Measurements from ENCODE around the gene SLAIN1.

Gene SLAIN1

GRCh38 chr13:77806518-77806917 is 109.0 kb downstream of the SLAIN1 start:
- Histone ChIP-seq H4K8ac (ENCODE audit: low read length) (no peak overlapping the region), H3K27ac (ENCODE audit: low read length, poor library complexity, severe bottlenecking) (no peak overlapping the region), H3K36me3 (ENCODE audit: control insufficient read depth in 1 of 2, insufficient read depth in 2 of 2, low read depth in 1 of 2, low read length in 2 of 2) (no peaks in the 10 kb centered on the region), H3K4ac (ENCODE audit: low read depth in 1 of 2, low read length in 2 of 2) (no peak overlapping the region), H3K4me3 (ENCODE audit: insufficient read depth in 1 of 2, low read depth in 1 of 2, low read length in 2 of 2) (no peak overlapping the region), H2AFZ (ENCODE audit: low read depth, low read length) (no peak overlapping the region), H3K27me3 (ENCODE audit: control insufficient read depth in 1 of 2, insufficient read depth in 1 of 2, low read length in 2 of 2) (no peaks in the 10 kb centered on the region), H2BK120ac (ENCODE audit: low read depth, low read length) (no peak overlapping the region), H2AK5ac (ENCODE audit: low read length, severe bottlenecking) (no peak overlapping the region), H3K4me1 (ENCODE audit: control insufficient read depth, insufficient read depth, low read depth, low read length) (no peaks in the 10 kb centered on the region), H3K4me2 (ENCODE audit: low read length, poor library complexity, severe bottlenecking) (no peak overlapping the region), H3K14ac (ENCODE audit: low read length in 2 of 2) (no peak overlapping the region), H2BK5ac (ENCODE audit: low read depth, low read length, poor library complexity, severe bottlenecking) (no peak overlapping the region), H3K9ac (ENCODE audit: low read length) (no peak overlapping the region), H4K91ac (ENCODE audit: low read length) (no peak overlapping the region), H3K23ac (ENCODE audit: low read length in 2 of 2) (no peak overlapping the region), H3K18ac (ENCODE audit: low read depth in 1 of 2, low read length in 2 of 2) (no peak overlapping the region), H3K9me3 (ENCODE audit: control insufficient read depth, low read length) (no peaks in the 10 kb centered on the region), H2BK12ac (ENCODE audit: low read length in 2 of 2) (no peak overlapping the region), H2BK15ac (ENCODE audit: low read depth, poor library complexity, severe bottlenecking) (no peak overlapping the region), H3K79me1 (replicated peaks; ENCODE audit: low read length, poor library complexity, severe bottlenecking) (no peaks in the 10 kb centered on the region)
- WGBS, result 83% methylated on average over 1 of the region's 1 CpG
- peak; percentile 12 for DNase-seq

DNA sequence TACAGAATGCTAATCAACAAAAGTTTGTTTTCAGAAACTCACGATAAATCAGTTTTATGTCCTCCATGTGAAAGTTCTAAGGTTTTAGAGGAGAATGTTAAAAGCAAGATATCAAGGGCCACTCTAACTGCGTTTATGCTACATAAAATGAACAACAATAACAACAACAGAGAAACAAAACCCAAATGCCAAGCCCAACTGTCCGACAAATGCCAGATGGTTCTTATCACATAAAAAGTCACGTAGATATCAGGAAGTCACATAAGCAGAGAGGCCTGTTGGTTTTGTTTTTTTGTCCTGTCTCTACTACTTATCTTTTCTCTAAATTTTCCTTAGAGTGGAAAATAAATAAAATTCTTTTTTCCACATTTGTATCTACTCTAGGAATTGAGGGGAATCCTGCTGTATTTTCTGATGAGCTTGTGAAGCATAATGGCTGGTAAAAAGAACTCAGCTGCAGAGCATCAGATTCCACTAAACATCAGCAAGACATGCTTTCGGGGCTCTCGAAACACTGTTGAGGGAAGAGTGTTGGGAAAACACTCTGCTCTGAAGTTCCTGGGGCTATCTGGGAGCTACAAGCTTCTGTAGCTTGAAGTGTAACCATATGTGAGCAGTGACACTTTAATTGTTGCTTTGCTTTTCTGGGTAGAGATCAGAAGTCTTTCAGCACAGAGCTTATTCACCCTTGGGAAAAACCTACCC is 110.1 kb downstream of the SLAIN1 start:
- Histone ChIP-seq H3K27me3 (ENCODE audit: control insufficient read depth in 1 of 2, insufficient read depth in 1 of 2, low read length in 2 of 2) (no peaks in the 10 kb centered on the region), H3K9me3 (ENCODE audit: control insufficient read depth, low read length) (no peaks in the 10 kb centered on the region), H2AFZ (ENCODE audit: low read depth, low read length) (no peak overlapping the region), H3K4ac (ENCODE audit: low read depth in 1 of 2, low read length in 2 of 2) (peak overlapping the region in 1 of 2 experiments; percentile 37), H3K36me3 (ENCODE audit: control insufficient read depth in 1 of 2, insufficient read depth in 2 of 2, low read depth in 1 of 2, low read length in 2 of 2) (no peaks in the 10 kb centered on the region), H3K9ac (ENCODE audit: low read length) (no peak overlapping the region), H2BK120ac (ENCODE audit: low read depth, low read length) (no peak overlapping the region), H2BK15ac (ENCODE audit: low read depth, poor library complexity, severe bottlenecking) (no peak overlapping the region), H3K4me1 (ENCODE audit: control insufficient read depth, insufficient read depth, low read depth, low read length) (no peaks in the 10 kb centered on the region), H3K79me1 (replicated peaks; ENCODE audit: low read length, poor library complexity, severe bottlenecking) (no peaks in the 10 kb centered on the region), H3K4me3 (ENCODE audit: insufficient read depth in 1 of 2, low read depth in 1 of 2, low read length in 2 of 2) (no peak overlapping the region), H3K27ac (ENCODE audit: low read length, poor library complexity, severe bottlenecking) (no peak overlapping the region), H3K4me2 (ENCODE audit: low read length, poor library complexity, severe bottlenecking) (no peak overlapping the region), H3K23ac (ENCODE audit: low read length in 2 of 2) (no peak overlapping the region), H2AK5ac (ENCODE audit: low read length, severe bottlenecking) (no peak overlapping the region), H4K91ac (ENCODE audit: low read length) (no peak overlapping the region), H3K18ac (ENCODE audit: low read depth in 1 of 2, low read length in 2 of 2) (no peak overlapping the region), H2BK5ac (ENCODE audit: low read depth, low read length, poor library complexity, severe bottlenecking) (no peak overlapping the region), H4K8ac (ENCODE audit: low read length) (no peak overlapping the region), H2BK12ac (ENCODE audit: low read length in 2 of 2) (no peak overlapping the region), H3K14ac (ENCODE audit: low read length in 2 of 2) (no peak overlapping the region)
- 38% methylated on average over 3 of the region's 6 CpGs for WGBS
- no peak for DNase-seq

DNA sequence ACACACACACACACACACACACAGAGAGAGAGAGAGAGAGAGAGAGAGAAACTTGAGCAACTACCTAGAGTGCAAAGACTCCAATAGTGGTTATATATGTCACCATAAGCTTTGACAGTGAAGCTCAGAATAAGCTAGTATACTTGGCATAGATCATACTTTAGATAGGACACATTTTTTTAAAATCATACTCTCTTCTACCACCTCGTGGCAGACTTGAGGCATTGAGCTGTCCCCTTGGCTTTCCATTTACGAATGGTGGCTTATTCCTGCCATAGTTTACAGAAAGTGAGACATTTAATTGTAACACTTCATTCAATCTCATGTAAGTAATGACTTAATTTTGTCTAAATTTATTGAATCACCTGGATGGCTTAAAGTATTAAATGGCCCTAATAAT is 112.9 kb downstream of the SLAIN1 start:
- Histone ChIP-seq H2BK15ac (ENCODE audit: low read depth, poor library complexity, severe bottlenecking) (no peak overlapping the region), H3K9me3 (ENCODE audit: control insufficient read depth, low read length) (no peaks in the 10 kb centered on the region), H3K18ac (ENCODE audit: low read depth in 1 of 2, low read length in 2 of 2) (no peak overlapping the region), H3K4me1 (ENCODE audit: control insufficient read depth, insufficient read depth, low read depth, low read length) (no peaks in the 10 kb centered on the region), H3K4me3 (ENCODE audit: insufficient read depth in 1 of 2, low read depth in 1 of 2, low read length in 2 of 2) (no peak overlapping the region), H2BK5ac (ENCODE audit: low read depth, low read length, poor library complexity, severe bottlenecking) (no peak overlapping the region), H3K14ac (ENCODE audit: low read length in 2 of 2) (no peak overlapping the region), H3K27ac (ENCODE audit: low read length, poor library complexity, severe bottlenecking) (no peak overlapping the region), H3K4ac (ENCODE audit: low read depth in 1 of 2, low read length in 2 of 2) (no peak overlapping the region), H2BK120ac (ENCODE audit: low read depth, low read length) (no peak overlapping the region), H3K27me3 (ENCODE audit: control insufficient read depth in 1 of 2, insufficient read depth in 1 of 2, low read length in 2 of 2) (no peaks in the 10 kb centered on the region), H4K91ac (ENCODE audit: low read length) (no peak overlapping the region), H3K4me2 (ENCODE audit: low read length, poor library complexity, severe bottlenecking) (no peak overlapping the region), H3K79me1 (replicated peaks; ENCODE audit: low read length, poor library complexity, severe bottlenecking) (no peaks in the 10 kb centered on the region), H3K9ac (ENCODE audit: low read length) (no peak overlapping the region), H2AK5ac (ENCODE audit: low read length, severe bottlenecking) (no peak overlapping the region), H2BK12ac (ENCODE audit: low read length in 2 of 2) (no peak overlapping the region), H4K8ac (ENCODE audit: low read length) (no peak overlapping the region), H3K36me3 (ENCODE audit: control insufficient read depth in 1 of 2, insufficient read depth in 2 of 2, low read depth in 1 of 2, low read length in 2 of 2) (no peaks in the 10 kb centered on the region), H3K23ac (ENCODE audit: low read length in 2 of 2) (no peak overlapping the region), H2AFZ (ENCODE audit: low read depth, low read length) (no peak overlapping the region)
- no CpG with 5 or more reads among the region's 2 CpGs for WGBS
- peak; percentile 44 for DNase-seq

- Histone ChIP-seq H3K4me1 (ENCODE audit: control insufficient read depth, insufficient read depth, low read depth, low read length) (no peaks in the 10 kb centered on the region), H3K4me3 (ENCODE audit: insufficient read depth in 1 of 2, low read depth in 1 of 2, low read length in 2 of 2) (no peak overlapping the region), H3K79me1 (replicated peaks; ENCODE audit: low read length, poor library complexity, severe bottlenecking) (no peaks in the 10 kb centered on the region), H2BK120ac (ENCODE audit: low read depth, low read length) (no peak overlapping the region), H3K4ac (ENCODE audit: low read depth in 1 of 2, low read length in 2 of 2) (no peak overlapping the region), H3K9ac (ENCODE audit: low read length) (no peak overlapping the region), H2AK5ac (ENCODE audit: low read length, severe bottlenecking) (no peak overlapping the region), H3K27ac (ENCODE audit: low read length, poor library complexity, severe bottlenecking) (no peak overlapping the region), H3K36me3 (ENCODE audit: control insufficient read depth in 1 of 2, insufficient read depth in 2 of 2, low read depth in 1 of 2, low read length in 2 of 2) (no peaks in the 10 kb centered on the region), H3K27me3 (ENCODE audit: control insufficient read depth in 1 of 2, insufficient read depth in 1 of 2, low read length in 2 of 2) (no peaks in the 10 kb centered on the region), H3K4me2 (ENCODE audit: low read length, poor library complexity, severe bottlenecking) (no peak overlapping the region), H2BK12ac (ENCODE audit: low read length in 2 of 2) (no peak overlapping the region), H4K91ac (ENCODE audit: low read length) (no peak overlapping the region), H4K8ac (ENCODE audit: low read length) (no peak overlapping the region), H3K23ac (ENCODE audit: low read length in 2 of 2) (no peak overlapping the region), H2AFZ (ENCODE audit: low read depth, low read length) (peak overlapping the region; percentile 27), H2BK5ac (ENCODE audit: low read depth, low read length, poor library complexity, severe bottlenecking) (no peak overlapping the region), H3K18ac (ENCODE audit: low read depth in 1 of 2, low read length in 2 of 2) (no peak overlapping the region), H2BK15ac (ENCODE audit: low read depth, poor library complexity, severe bottlenecking) (no peak overlapping the region), H3K9me3 (ENCODE audit: control insufficient read depth, low read length) (no peaks in the 10 kb centered on the region), H3K14ac (ENCODE audit: low read length in 2 of 2) (no peak overlapping the region)
- DNase-seq, result no peak
- WGBS, result 100% methylated on average over 2 of the region's 3 CpGs
Observed at GRCh38 chr13:77810878-77811277, 113.4 kb downstream of the SLAIN1 start.
